Astrocyte of the cerebellum (primary cell): ENCODE results near the gene TAF1B.

Source experiments
- DNase-seq: peaks from one replicate; pipeline ENCODE4 v3.0.0-alpha.2; 2011; ENCODE audit warnings: low read depth
- H3K4me3 ChIP-seq: 2 replicates; pipeline ENCODE4 v1.5.1; 2011; ENCODE audit warnings: mild to moderate bottlenecking, low read depth, low read length, moderate library complexity
- in situ Hi-C: cut with HindIII; loops from 2 replicates; pipeline ENCODE4 v1.10.0; 2017; ENCODE audit warnings: low sequenced_read_pairs
- TF ChIP-seq, protein P1 (sequence below): IDR thresholded peaks from 2 replicates; pipeline ENCODE4 v1.5.1; 2012; ENCODE audit warnings: low read length, low read depth, moderate library complexity, mild to moderate bottlenecking; ENCODE audit errors: missing control alignments

The TAF1B gene

DNA sequence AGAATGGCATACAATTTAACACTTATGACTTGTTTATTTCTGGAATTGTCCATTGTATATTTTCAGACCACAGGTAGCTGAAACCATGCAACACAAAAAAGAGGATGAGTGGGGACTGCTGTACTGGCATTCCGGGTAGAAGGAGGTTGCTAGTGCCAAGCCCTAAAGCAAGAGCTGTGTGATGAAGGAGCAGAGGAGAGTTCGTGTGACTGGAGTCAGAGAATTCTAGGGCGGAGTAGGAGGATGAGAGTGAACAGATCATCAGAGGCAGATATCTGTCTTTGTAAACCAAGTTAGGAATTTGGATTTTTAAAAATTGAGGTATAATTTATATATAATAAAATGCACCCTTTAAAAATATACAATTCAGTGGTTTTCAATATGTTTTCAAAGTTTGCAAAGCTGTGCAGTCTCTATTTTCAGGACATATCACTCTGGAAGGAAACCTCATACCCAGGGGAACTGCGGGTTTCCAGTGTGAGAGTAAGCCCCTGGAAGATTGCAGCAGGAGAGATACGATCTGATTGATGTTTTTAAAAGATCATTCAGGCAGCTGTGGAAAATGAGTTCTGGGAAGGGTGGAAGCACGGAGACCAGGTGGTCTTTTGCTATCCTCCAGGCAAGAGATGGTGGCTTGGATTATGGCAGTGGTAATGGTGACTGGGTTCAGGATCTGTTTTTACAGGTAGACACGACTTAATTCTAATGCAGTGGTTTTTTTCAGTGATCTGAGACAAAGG lies 36.4 kb downstream of the TAF1B start:
- in situ Hi-C loops: no loop called here
- TF ChIP-seq, protein P1, sequence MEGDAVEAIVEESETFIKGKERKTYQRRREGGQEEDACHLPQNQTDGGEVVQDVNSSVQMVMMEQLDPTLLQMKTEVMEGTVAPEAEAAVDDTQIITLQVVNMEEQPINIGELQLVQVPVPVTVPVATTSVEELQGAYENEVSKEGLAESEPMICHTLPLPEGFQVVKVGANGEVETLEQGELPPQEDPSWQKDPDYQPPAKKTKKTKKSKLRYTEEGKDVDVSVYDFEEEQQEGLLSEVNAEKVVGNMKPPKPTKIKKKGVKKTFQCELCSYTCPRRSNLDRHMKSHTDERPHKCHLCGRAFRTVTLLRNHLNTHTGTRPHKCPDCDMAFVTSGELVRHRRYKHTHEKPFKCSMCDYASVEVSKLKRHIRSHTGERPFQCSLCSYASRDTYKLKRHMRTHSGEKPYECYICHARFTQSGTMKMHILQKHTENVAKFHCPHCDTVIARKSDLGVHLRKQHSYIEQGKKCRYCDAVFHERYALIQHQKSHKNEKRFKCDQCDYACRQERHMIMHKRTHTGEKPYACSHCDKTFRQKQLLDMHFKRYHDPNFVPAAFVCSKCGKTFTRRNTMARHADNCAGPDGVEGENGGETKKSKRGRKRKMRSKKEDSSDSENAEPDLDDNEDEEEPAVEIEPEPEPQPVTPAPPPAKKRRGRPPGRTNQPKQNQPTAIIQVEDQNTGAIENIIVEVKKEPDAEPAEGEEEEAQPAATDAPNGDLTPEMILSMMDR: no peak
- no peak overlapping the region for H3K4me3 ChIP-seq
- DNase-seq: no peak

DNA sequence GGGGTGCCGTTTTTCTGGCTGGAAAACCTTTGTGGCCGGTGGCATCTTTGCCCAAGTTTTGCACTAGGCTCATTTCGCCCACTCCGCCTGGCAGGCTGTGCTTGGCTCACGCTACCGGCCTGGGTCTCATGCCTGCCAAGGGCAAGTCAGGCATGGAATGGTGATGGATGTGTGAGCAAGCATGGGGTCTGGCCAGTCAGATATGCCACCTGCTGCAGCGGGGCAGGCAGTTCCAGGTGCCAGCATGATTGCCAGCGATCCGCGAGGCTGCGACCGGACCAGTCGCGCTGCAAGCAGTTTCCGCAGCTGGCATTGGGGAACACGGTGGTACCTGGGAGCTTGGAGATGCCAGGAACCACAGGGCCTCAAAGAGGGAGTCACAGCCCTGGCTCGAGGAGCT lies 40.6 kb downstream of the TAF1B start:
- no peak for DNase-seq
- TF ChIP-seq, protein P1: no peak
- H3K4me3 ChIP-seq: no peak overlapping the region
- in situ Hi-C loops: no loop called here

DNA sequence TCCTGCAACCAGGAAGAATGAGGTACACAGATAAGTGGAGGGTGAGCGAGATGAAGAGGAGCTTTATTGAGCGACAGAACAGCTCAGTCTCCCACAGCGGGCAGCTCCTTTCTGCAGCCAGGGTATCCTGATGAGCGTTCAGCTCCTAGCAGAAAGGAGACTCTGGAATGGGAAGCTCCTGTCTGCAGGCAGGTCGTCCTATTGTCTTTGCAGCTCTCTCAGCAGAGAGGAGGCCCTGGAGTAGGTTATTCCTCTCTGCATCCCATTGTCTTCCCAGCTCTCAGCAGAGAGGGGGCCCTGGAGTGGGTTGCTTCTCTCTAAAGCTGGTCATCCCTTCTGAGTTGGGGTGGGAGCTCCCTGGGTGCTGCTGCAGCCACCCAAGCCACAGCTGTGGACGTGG lies 41.2 kb downstream of the TAF1B start:
- TF ChIP-seq, protein P1: no peak
- DNase-seq: no peak
- in situ Hi-C loops: no loop called here

DNA sequence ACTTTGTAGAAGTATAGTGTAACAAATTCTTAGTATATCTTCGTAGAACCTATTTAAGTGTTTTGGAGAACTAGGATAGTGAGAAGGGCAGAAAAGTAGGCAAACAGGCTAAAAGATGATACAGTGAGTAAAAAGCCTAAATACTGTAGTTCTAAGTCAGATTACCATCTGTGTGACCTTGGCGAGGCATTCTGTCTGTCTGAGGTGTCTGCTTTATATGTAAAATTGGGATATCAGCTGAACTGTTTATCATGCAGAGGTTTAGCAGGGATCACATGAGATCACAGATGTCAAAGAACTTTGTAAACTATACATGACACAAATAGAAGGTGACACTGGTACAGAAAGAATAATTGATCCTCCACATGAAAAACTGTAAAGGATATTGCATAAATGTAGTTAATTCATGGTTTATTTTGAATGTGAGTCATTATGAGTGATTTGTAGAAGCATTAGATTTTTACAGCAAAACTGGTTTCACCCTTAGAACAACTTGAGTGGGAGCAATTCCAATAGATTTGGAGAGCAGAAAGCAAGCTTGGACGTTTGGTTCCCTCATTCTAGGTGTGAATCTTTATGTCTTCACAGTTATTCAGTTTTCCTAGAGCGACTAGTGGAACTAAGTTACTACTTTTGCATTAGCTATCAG lies 41.9 kb downstream of the TAF1B start:
- DNase-seq: no peak
- H3K4me3 ChIP-seq: no peak overlapping the region
- TF ChIP-seq, protein P1: no peak
- in situ Hi-C loops: loop anchor here (5.0 kb wide), 1 partner anchor 73 kb away; no protein-coding TSS in a partner anchor

More for the DNA sequence above, 41.2 kb downstream of the TAF1B start:
- no peak overlapping the region for H3K4me3 ChIP-seq

DNA sequence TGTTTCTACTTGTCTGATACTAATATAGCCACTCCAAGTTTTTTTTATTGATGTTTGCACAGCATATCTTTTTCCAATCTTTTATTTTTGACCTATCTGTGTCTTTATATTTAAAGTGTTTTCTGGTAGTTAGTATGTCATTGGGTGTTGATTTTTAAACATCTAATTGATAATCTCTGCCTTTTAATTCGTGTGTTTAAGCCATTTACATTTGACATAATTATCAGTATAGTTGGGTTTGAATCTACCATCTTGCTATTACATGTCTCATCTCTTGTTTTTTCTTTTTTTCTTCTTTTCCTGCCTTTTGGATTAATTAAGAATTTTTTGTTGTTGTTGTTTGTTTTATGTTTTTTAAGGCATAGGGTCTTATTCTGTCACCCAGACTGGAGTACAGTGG lies 44.2 kb downstream of the TAF1B start:
- TF ChIP-seq, protein P1: no peak
- in situ Hi-C loops: loop anchor here (5.0 kb wide), 1 partner anchor 75 kb away; no protein-coding TSS in a partner anchor
- H3K4me3 ChIP-seq: no peak overlapping the region
- DNase-seq: no peak

DNA sequence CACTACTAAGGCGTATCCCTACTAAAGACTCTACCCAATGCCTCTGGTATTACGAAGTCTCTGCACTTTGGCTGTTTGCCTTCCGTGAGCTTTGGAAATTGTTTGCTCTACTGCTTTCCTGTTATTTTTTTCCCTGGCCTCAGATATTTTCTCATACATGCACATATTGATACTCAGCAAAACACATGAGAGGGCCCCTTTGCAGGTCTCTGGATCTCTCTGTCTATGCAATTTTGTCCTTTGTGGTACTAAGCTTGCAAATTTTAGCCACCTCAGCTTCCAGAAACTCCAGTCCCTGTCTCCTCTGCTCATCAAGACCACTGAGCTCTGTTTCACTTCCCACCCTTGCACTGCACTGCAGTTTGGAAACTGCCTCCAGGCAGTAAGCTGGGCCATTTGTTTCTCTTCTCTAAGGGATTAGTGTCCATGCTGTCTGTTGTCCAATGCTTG lies 46.6 kb downstream of the TAF1B start:
- no peak for DNase-seq
- H3K4me3 ChIP-seq: no peak overlapping the region
- in situ Hi-C loops: loop anchor here (5.0 kb wide), 1 partner anchor 78 kb away; no protein-coding TSS in a partner anchor
- TF ChIP-seq, protein P1: no peak
